ENCODE measurements around the gene ANGPTL7.

- TF ChIP-seq CTCF (tag by site-specific recombination; IDR thresholded peaks at IDR 0.05) = no peak
- no peak for TF ChIP-seq ZNF274 (IDR thresholded peaks at IDR 0.05; ENCODE audit: low read length)
- TF ChIP-seq ZNF274 (tag by site-specific recombination; IDR thresholded peaks at IDR 0.05; ENCODE audit: borderline replicate concordance) = no peak
- TF ChIP-seq ZNF248 (tag by site-specific recombination; IDR thresholded peaks at IDR 0.05) = no peak
- no peak for TF ChIP-seq ZNF830 (tag by site-specific recombination; IDR thresholded peaks at IDR 0.05; ENCODE audit: low read depth)
- no peak for TF ChIP-seq ZNF629 (tag by site-specific recombination; IDR thresholded peaks at IDR 0.05)
- no peak for TF ChIP-seq SP3 (tag by site-specific recombination; IDR thresholded peaks at IDR 0.05)
- TF ChIP-seq ZNF670 (tag by site-specific recombination; IDR thresholded peaks at IDR 0.05; ENCODE audit: low read depth) = no peak
- TF ChIP-seq SETDB1 (IDR thresholded peaks at IDR 0.05; ENCODE audit: insufficient read length, low read length) = no peak
- TF ChIP-seq ZBTB21 (tag by site-specific recombination; IDR thresholded peaks at IDR 0.05) = no peak
- no peak for TF ChIP-seq TCF7L2 (IDR thresholded peaks at IDR 0.05; ENCODE audit: borderline replicate concordance, low read depth, low read length)
- TF ChIP-seq HOXC10 (CRISPR knock-in tag; IDR thresholded peaks at IDR 0.05) = no peak
- no peak for TF ChIP-seq REST (tag by site-specific recombination; IDR thresholded peaks at IDR 0.05)
These were observed 44.1 kb downstream of the ANGPTL7 start for GRCh38 chr1:11233208-11233607.

All from HEK293 (cell line).